ENCODE data around the gene MYH16. TPM values are rescaled to one million over a fixed set of nuclear protein-coding genes. Genes with fewer than 3 reads are reported as not detected.
"Not testable (repeated sequence)": the region's sequence is repeated elsewhere in the genome, so short reads cannot be mapped to it uniquely, and the experiment has no call there.

Gene MYH16
- polyA plus RNA-seq, 1 experiment = not detected

- ChIA-PET POLR2A (no interaction called here), CTCF (interaction anchor here (0.6 kb wide), 1 partner anchor 8 kb away, joined by 3 read pairs; no protein-coding TSS in a partner anchor)
- Histone ChIP-seq H3K27me3 (ENCODE audit: control insufficient read depth, insufficient read depth, low read length) (no peaks in the 10 kb centered on the region), H3K27ac (ENCODE audit: low read depth, low read length) (no peak overlapping the region), H3K4me3 (ENCODE audit: low read depth, low read length) (no peak overlapping the region), H3K9me3 (ENCODE audit: control insufficient read depth, insufficient read depth, low read length) (no peaks in the 10 kb centered on the region)
- DNase-seq (ENCODE audit: low read depth, low spot score) = no peak
- no peak for TF ChIP-seq CTCF (IDR thresholded peaks at IDR 0.05; ENCODE audit: low read depth, low read length)
Observed at GRCh38 chr7:99344061-99344647, 71.5 kb downstream of the MYH16 start.

GRCh38 chr7:99350641-99351040 lies 78.0 kb downstream of the MYH16 start:
- POLR2A ChIA-PET = interaction anchor here (0.7 kb wide), 1 partner anchor 20 kb away, joined by 5 read pairs; no protein-coding TSS in a partner anchor
- not testable (repeated sequence) for H3K27me3 ChIP-seq (ENCODE audit: control insufficient read depth, insufficient read depth, low read length); H3K9me3 ChIP-seq (ENCODE audit: control insufficient read depth, insufficient read depth, low read length); H3K4me3 ChIP-seq (ENCODE audit: low read depth, low read length); DNase-seq (ENCODE audit: low read depth, low spot score); H3K27ac ChIP-seq (ENCODE audit: low read depth, low read length)
- CTCF ChIA-PET = interaction anchor here (0.6 kb wide), 2 partner anchors 388 to 420 kb away, joined by 3 to 5 read pairs; no protein-coding TSS in a partner anchor

GRCh38 chr7:99352247-99352646 lies 79.6 kb downstream of the MYH16 start:
- no peak for DNase-seq (ENCODE audit: low read depth, low spot score)
- TF ChIP-seq CTCF (IDR thresholded peaks at IDR 0.05; ENCODE audit: low read depth, low read length) = no peak
- Histone ChIP-seq H3K27me3 (ENCODE audit: control insufficient read depth, insufficient read depth, low read length) (no peaks in the 10 kb centered on the region), H3K27ac (ENCODE audit: low read depth, low read length) (no peak overlapping the region), H3K4me3 (ENCODE audit: low read depth, low read length) (no peak overlapping the region), H3K9me3 (ENCODE audit: control insufficient read depth, insufficient read depth, low read length) (no peaks in the 10 kb centered on the region)
- POLR2A ChIA-PET = no interaction called here
- CTCF ChIA-PET = interaction anchor here (0.6 to 1.7 kb wide), 3 partner anchors 8 to 14 kb away, joined by 3 to 4 read pairs (median 3); no protein-coding TSS in a partner anchor

- Histone ChIP-seq H3K27me3 (ENCODE audit: control insufficient read depth, insufficient read depth, low read length) (no peaks in the 10 kb centered on the region), H3K4me3 (ENCODE audit: low read depth, low read length) (no peak overlapping the region), H3K27ac (ENCODE audit: low read depth, low read length) (no peak overlapping the region), H3K9me3 (ENCODE audit: control insufficient read depth, insufficient read depth, low read length) (no peaks in the 10 kb centered on the region)
- DNase-seq (ENCODE audit: low read depth, low spot score) = no peak
- TF ChIP-seq CTCF (IDR thresholded peaks at IDR 0.05; ENCODE audit: low read depth, low read length) = no peak
- ChIA-PET CTCF (no interaction called here), POLR2A (no interaction called here)
Observed at GRCh38 chr7:99355098-99355497, 82.5 kb downstream of the MYH16 start.

GRCh38 chr7:99357701-99358490 lies 85.3 kb downstream of the MYH16 start:
- H3K9me3 ChIP-seq (ENCODE audit: control insufficient read depth, insufficient read depth, low read length) = no peaks in the 10 kb centered on the region
- ChIA-PET CTCF (no interaction called here), POLR2A (no interaction called here)
- H3K4me3 ChIP-seq (ENCODE audit: low read depth, low read length) = no peak overlapping the region
- no peak for DNase-seq (ENCODE audit: low read depth, low spot score)
- TF ChIP-seq CTCF (IDR thresholded peaks at IDR 0.05; ENCODE audit: low read depth, low read length) = no peak
- no peaks in the 10 kb centered on the region for H3K27me3 ChIP-seq (ENCODE audit: control insufficient read depth, insufficient read depth, low read length)
- no peak overlapping the region for H3K27ac ChIP-seq (ENCODE audit: low read depth, low read length)

- H3K4me3 ChIP-seq (ENCODE audit: low read depth, low read length); H3K9me3 ChIP-seq (ENCODE audit: control insufficient read depth, insufficient read depth, low read length); CTCF ChIA-PET; H3K27ac ChIP-seq (ENCODE audit: low read depth, low read length); H3K27me3 ChIP-seq (ENCODE audit: control insufficient read depth, insufficient read depth, low read length); DNase-seq (ENCODE audit: low read depth, low spot score); POLR2A ChIA-PET: not testable (repeated sequence)
Observed at GRCh38 chr7:99358521-99358920, 85.9 kb downstream of the MYH16 start.

Data from AG04450 (cell line).